BJ (cell line): ENCODE results near the gene PRRT1B. TPM values are rescaled to one million over a fixed set of nuclear protein-coding genes. Genes with fewer than 3 reads are reported as not detected.

Source experiments
- CTCF ChIA-PET: fragments of 350-600 bp; formaldehyde crosslinking; extraction: SDS; loops from one replicate; lab custom pipeline; 2021; ENCODE audit warnings: antibody characterized with exemption, inconsistent platforms; lab: Yijun Ruan, JAX
- POLR2A ChIA-PET: fragments of 300-600 bp; sonication (Branson Sonifier 250); formaldehyde crosslinking; extraction: SDS; loops from one replicate; lab custom pipeline; 2021; ENCODE audit warnings: antibody characterized with exemption; lab: Charles Lee
- DNase-seq: peaks from one replicate; pipeline ENCODE4 v3.0.0-alpha.2; 2011; ENCODE audit warnings: low read depth
- H3K27me3 ChIP-seq: 2 replicates; pipeline ENCODE4 v1.6.0; 2011; ENCODE audit warnings: low read length; ENCODE audit not compliant: control insufficient read depth, insufficient read depth
- H3K36me3 ChIP-seq: 2 replicates; pipeline ENCODE4 v1.5.1; 2011; ENCODE audit warnings: low read length; ENCODE audit not compliant: control insufficient read depth, insufficient read depth
- H3K4me3 ChIP-seq: 2 replicates; pipeline ENCODE4 v1.5.1; 2011; ENCODE audit warnings: low read depth, mild to moderate bottlenecking, control low read depth, low read length
- polyA minus RNA-seq: library from RNA; depleted of rRNA, polyadenylated mRNA; stranded (reverse); fragments of >200 nt; gene quantifications from 2 replicates; pipeline ENCODE4 v1.2.3, GENCODE V29; 2011; rRNA and poly(A)+ RNA removed
- polyA plus RNA-seq: library from polyadenylated mRNA; depleted of rRNA; stranded (reverse); fragments of >200 nt; gene quantifications from 2 replicates; pipeline ENCODE4 v1.2.3, GENCODE V29; 2011; rRNA removed
- TF ChIP-seq, protein P1 (sequence below): IDR thresholded peaks from 2 replicates; pipeline ENCODE4 v1.5.1; 2011; ENCODE audit warnings: low read depth, mild to moderate bottlenecking, control low read depth, inconsistent platforms, low read length, moderate library complexity; ENCODE audit not compliant: insufficient read depth

The PRRT1B gene
- polyA plus RNA-seq (not detected in 2 replicates), polyA minus RNA-seq (not detected in 2 replicates)

DNA sequence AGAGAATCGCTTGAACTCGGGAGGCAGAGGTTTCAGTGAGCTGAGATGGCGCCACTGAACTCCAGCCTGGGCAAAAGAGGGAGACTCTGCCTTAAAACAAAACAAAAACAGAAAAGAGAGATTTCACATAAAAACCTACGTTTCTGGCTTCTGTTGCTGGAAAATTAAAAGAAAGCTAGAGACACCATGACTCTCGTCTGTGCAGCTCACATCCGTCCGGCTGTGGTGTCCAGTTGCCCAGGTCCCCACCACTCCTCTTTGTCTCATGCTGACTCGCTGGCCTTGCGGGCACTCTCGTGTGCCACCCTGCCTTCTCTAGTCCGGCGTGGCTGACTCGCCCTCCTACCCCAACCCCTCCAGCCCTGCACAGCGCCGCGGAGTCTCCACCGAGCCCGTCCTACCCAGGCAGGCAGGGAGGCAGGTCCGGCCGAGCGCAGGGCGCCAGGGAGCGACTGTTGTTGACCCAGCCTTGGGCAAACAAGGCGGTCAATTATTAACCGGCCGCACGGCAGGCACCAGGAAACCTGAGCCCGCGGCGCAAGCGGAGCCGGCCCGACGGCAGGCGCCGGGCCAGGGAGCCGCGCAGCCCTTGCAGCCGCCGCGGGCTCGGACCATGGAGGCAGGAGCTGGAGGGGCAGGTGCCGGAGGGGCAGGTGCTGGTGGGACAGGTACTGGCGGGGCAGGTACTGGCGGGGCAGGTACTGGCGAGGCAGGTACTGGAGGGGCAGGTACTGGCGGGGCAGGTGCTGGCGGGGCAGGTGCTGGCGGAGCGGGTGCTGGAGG, at the start of gene PRRT1B:
Gene PRRT1B (plus strand): TSS at position 521 of the 783 bp plus-strand sequence. CDS start 93 bp downstream, at position 614.
- H3K4me3 ChIP-seq: no peak within 1 kb of the TSS
- TF ChIP-seq, protein P1, sequence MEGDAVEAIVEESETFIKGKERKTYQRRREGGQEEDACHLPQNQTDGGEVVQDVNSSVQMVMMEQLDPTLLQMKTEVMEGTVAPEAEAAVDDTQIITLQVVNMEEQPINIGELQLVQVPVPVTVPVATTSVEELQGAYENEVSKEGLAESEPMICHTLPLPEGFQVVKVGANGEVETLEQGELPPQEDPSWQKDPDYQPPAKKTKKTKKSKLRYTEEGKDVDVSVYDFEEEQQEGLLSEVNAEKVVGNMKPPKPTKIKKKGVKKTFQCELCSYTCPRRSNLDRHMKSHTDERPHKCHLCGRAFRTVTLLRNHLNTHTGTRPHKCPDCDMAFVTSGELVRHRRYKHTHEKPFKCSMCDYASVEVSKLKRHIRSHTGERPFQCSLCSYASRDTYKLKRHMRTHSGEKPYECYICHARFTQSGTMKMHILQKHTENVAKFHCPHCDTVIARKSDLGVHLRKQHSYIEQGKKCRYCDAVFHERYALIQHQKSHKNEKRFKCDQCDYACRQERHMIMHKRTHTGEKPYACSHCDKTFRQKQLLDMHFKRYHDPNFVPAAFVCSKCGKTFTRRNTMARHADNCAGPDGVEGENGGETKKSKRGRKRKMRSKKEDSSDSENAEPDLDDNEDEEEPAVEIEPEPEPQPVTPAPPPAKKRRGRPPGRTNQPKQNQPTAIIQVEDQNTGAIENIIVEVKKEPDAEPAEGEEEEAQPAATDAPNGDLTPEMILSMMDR: no peak
- POLR2A ChIA-PET: no interaction called here
- H3K27me3 ChIP-seq: peaks cover 27% of the 10 kb centered on the region
- no peak for DNase-seq
- no peaks in the 10 kb centered on the region for H3K36me3 ChIP-seq
- CTCF ChIA-PET: interaction anchor here (1.6 kb wide), 1 partner anchor 14 kb away, joined by 4 read pairs; no protein-coding TSS in a partner anchor

DNA sequence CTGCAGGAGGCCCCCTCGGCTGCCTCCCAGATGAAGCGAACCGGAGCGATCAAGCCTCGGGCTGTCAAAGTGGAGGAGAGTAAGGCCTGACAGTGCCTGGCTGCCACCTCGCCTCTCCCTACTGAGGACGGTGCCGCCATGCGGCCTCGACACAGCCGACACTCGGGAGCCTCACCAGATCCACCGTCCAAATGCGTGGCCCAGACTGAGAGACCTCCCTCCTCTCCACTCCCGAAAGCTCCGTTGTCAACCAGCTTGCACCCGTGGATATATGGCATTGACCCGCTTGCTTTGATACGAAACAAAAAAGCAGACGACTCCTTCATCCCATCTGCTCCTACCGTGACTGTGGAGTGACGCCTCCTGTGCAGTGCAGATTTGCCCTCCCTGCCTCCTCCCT, 49.5 kb upstream of the PRRT1B start:
- H3K36me3 ChIP-seq: peaks cover 70% of the 10 kb centered on the region
- no peak for DNase-seq
- no peak overlapping the region for H3K4me3 ChIP-seq
- no peaks in the 10 kb centered on the region for H3K27me3 ChIP-seq
- ChIA-PET CTCF (interaction anchor here (1.0 to 1.8 kb wide), 2 partner anchors 18 to 146 kb away, joined by 4 read pairs; no protein-coding TSS in a partner anchor), POLR2A (no interaction called here)
- TF ChIP-seq, protein P1: no peak

DNA sequence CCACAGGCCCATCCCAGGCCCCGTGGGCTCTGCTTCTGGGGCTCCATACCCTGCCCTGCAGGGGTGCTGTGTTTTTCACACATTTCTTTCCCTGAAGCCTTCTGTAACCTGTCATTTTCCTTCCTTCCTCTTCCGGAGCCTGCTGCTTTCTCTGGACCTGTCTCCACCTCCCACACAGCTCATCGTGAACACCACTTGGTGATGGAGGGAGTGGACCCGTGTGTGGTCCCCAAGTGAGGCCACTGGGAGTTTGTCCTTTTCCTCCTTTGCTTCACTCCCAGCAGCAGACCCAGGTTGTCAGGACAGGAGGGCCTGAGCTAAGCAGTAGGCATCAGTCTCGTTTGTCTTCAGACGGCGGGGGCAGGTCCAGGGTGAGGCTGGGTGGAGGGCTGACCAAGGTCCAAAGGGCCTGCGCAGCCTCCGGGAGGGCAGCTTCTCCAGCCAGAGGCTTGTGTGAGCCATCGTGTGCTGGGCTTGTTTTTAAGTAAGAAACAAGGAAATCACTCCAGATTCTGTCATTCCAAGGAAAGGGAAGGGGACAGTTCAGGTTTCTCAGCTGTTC, 48.4 kb upstream of the PRRT1B start:
- no peak for DNase-seq
- CTCF ChIA-PET: interaction anchor here (1.1 to 1.8 kb wide), 3 partner anchors 8 to 19 kb away, joined by 3 to 5 read pairs (median 4); no protein-coding TSS in a partner anchor
- TF ChIP-seq, protein P1: no peak
- Histone ChIP-seq H3K27me3 (no peaks in the 10 kb centered on the region), H3K36me3 (peaks cover 60% of the 10 kb centered on the region), H3K4me3 (no peak overlapping the region)
- POLR2A ChIA-PET: no interaction called here

DNA sequence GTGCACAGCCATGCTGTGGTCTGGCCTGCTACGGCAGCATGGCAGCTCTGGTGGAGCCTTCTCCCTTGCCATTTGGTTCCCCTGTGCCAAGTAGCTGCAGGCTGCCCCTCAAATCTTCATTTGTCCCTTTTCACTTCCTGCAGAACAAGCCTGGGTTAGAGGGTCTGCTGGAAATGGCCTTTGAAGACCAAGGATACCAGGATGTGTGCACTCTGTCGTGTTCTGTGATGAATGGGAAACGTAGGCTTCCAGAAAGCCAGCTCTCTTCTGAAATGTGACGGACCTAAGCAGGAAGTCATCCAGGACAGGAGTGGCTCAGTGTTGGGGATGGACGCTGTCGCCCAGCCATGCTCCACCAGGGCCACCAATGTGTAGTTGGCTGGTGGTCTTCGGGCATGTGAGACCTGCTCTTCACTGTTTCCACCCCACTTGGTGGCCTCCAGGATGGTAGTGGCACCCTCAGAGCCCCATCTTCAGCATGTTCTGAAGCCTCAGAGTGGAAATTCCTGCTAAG, 46.0 kb upstream of the PRRT1B start:
- H3K36me3 ChIP-seq: peaks cover 41% of the 10 kb centered on the region
- ChIA-PET POLR2A (no interaction called here), CTCF (interaction anchor here (0.7 to 1.6 kb wide), 2 partner anchors 149 to 163 kb away, joined by 3 to 7 read pairs; no protein-coding TSS in a partner anchor)
- no peaks in the 10 kb centered on the region for H3K27me3 ChIP-seq
- no peak for DNase-seq
- TF ChIP-seq, protein P1: no peak
- H3K4me3 ChIP-seq: no peak overlapping the region

DNA sequence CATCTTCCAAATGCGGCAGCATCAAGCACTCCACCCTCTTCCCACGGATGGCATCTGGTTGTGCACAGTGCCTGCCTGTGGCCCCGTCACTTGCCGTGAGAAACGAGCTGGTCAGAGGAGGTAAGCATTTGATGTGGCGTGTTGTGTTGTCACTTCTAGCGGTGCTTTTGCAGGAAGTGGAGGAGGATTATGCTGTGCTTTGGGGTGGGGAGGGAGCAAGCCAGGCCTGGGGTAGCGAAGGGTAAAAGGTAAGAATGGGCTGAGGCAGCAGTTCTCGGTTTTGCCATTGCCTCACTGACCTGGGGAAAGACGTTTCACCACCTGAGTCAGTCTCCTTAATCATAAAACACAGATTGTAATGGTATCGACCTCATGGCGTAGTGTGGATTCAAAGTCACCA, 44.9 kb upstream of the PRRT1B start:
- TF ChIP-seq, protein P1: no peak
- Histone ChIP-seq H3K27me3 (no peaks in the 10 kb centered on the region), H3K36me3 (peaks cover 41% of the 10 kb centered on the region), H3K4me3 (no peak overlapping the region)
- ChIA-PET POLR2A (no interaction called here), CTCF (interaction anchor here (0.5 to 1.6 kb wide), 5 partner anchors 9 to 240 kb away, joined by 3 to 5 read pairs (median 3); no protein-coding TSS in a partner anchor)
- no peak for DNase-seq
